ENCODE data around the gene KLHL13. TPM values are rescaled to one million over a fixed set of nuclear protein-coding genes. Genes with fewer than 3 reads are reported as not detected.
"Not testable (repeated sequence)": the region's sequence is repeated elsewhere in the genome, so short reads cannot be mapped to it uniquely, and the experiment has no call there.

Gene KLHL13, protein sequence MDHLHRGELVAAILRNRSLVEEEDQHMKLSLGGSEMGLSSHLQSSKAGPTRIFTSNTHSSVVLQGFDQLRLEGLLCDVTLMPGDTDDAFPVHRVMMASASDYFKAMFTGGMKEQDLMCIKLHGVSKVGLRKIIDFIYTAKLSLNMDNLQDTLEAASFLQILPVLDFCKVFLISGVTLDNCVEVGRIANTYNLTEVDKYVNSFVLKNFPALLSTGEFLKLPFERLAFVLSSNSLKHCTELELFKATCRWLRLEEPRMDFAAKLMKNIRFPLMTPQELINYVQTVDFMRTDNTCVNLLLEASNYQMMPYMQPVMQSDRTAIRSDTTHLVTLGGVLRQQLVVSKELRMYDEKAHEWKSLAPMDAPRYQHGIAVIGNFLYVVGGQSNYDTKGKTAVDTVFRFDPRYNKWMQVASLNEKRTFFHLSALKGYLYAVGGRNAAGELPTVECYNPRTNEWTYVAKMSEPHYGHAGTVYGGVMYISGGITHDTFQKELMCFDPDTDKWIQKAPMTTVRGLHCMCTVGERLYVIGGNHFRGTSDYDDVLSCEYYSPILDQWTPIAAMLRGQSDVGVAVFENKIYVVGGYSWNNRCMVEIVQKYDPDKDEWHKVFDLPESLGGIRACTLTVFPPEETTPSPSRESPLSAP
- under 0.01 and 1.7 TPM in 2 replicates for total RNA-seq

- peak; percentile 0 to 29 for DNase-seq (ENCODE audit: low read depth in 2 of 2)
Measured at GRCh38 chrX:118116713-118117550, at the start of gene KLHL13. Gene KLHL13, minus strand, starts transcription at chrX:118116810. Its CDS starts 88,337 bp downstream, at chrX:118028473.

- DNase-seq (ENCODE audit: low read depth in 2 of 2) = no peak
Measured at GRCh38 chrX:118164138-118164537, 47.5 kb upstream of the KLHL13 start.

DNA sequence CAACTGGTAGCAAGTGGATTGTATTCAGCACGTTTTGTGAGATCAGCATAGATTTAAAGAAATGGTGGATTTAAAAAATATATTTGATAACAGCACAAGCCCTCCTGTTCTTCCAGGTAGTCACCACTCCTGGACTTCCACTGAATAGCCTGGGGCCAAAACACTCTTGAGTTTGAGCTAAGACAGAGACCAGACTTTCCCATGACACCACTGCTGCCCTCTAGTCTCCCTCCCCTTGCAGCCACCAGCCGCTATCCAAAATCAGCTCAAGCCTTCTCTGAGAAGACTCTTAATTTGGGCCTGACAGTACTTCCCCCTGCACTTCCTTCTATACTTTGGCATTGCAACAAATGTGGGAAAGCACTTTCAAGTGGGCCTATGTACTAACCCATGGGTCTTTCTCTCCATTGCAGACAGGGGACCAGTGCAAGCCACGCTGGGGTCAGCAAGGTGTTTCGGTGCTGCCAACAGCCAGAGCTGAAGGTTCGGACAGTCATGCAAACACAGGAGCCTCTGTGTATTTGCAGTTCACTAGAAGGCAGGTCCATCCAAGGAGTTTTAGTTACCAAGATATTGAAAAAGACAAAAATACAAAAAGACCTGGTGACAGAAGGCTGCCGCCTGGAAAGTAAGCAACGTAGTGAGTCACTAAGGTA lies 40.5 kb upstream of the KLHL13 start:
- DNase-seq (ENCODE audit: low read depth in 2 of 2) = no peak

- no peak for DNase-seq (ENCODE audit: low read depth in 2 of 2)
Measured at GRCh38 chrX:118156254-118156952, 39.8 kb upstream of the KLHL13 start.

DNA sequence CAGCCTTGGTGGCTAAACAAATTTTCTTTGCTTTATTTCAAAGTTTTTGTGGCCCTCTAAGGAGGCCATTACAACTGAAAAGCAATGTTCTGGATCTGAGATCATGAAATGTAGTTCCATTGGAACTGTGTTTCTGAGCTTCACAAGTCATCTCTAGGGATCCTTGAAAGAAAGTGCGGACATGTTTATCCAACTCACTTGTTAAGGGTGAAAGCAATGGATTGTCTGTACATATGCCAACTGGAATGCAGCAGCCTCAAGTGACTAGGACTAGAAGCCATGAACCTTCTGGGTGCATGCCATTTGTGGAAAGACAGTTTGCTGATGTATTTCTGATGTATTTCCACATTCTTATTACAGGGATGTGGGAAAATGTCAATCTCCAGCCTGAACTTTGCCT lies 36.7 kb upstream of the KLHL13 start:
- no peak for DNase-seq (ENCODE audit: low read depth in 2 of 2)

- no peak for DNase-seq (ENCODE audit: low read depth in 2 of 2)
Measured at GRCh38 chrX:118152721-118153120, 36.1 kb upstream of the KLHL13 start.

DNA sequence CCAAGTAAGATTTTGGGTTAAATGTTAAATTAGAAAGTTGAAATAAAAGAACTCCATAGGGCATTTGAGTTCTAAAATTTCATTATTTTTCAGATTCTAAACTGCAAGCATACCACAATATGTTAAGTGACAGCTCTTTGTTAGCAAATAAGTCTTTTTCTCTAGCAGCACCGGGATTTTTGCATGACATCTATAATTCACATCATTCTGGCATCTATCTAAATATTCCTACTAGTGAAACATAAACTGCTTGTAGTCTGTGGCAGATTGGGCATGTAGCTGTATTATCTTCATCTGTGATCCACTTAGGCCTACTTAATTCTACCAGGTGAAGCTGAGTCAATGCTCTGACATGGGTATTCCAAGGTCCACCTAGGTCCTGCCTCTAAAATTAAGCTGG lies 32.1 kb upstream of the KLHL13 start:
- DNase-seq (ENCODE audit: low read depth in 2 of 2) = no peak

DNA sequence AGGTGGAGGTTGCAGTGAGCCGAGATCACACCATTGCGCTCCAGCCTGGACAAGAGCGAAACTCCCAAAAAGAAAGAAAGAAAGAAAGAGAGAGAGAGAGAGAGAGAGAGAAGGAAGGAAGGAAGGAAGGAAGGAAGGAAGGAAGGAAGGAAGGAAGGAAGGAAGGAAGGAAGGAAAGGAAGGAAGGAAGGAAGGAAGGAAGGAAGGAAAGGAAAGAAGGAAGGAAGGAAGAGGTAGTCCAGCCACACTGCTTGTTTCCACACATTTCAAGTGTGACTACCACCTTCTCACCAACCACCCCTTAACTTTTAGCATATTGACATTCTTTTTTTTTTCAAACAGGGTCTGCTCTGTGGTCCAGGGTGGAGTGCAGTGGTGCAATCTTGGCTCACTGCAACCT lies 31.2 kb upstream of the KLHL13 start:
- not testable (repeated sequence) for DNase-seq (ENCODE audit: low read depth in 2 of 2)

DNA sequence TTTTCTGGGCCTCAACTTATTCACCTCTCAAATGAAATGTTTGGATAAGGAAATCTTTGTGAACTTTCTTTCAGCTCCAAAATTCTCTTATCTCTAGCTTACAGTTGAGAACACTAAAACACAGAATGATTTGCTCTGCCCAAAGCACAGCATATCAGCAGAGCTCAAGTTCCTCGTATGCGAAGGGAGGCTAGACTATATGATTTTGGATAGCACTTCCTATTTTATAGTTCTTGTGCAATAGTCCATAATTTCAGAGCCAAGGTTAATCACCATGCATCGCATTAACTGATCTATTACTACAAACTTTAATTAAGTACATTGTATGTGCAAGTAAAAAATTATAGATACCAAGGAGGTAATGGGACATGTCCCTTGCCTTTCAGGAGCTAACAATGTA lies 27.0 kb upstream of the KLHL13 start:
- no peak for DNase-seq (ENCODE audit: low read depth in 2 of 2)

DNA sequence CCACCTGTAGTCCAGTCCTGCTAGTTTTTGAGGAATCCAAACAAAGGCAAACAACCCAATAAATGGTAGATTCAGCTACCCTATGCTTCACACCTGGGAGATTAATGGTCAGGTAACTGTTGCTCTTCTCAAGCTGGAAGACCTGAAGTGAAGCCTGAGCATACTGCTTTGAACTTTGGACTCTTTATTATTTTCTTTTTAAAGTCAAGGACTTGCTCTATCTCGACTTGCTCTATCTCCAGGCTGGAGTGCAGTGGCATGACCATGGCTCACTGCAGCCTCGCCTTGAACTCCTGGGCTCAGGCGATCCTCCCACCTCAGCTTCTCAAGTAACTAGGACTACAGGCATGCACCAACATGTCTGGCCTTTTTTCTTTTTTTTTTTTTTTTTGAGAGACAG lies 14.7 kb upstream of the KLHL13 start:
- DNase-seq (ENCODE audit: low read depth in 2 of 2) = no peak

DNA sequence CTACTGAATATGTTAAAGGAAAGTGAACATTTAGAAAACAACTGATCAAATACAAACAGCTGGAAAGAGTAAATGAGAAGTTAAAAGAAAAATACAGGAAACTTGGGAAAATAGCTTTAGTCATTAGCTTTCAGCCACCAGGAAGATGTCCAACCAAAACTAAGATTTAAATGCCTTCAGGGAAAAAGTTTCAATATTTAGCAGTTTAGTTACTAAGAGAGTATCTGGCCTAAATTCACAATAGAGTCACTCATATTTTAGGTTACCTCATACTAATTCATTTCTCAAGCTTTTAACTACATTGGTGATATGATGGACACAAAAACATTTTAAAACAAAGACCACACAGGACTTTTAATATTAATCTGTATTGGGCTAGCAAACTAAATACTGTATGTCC lies 13.1 kb upstream of the KLHL13 start:
- no peak for DNase-seq (ENCODE audit: low read depth in 2 of 2)

DNA sequence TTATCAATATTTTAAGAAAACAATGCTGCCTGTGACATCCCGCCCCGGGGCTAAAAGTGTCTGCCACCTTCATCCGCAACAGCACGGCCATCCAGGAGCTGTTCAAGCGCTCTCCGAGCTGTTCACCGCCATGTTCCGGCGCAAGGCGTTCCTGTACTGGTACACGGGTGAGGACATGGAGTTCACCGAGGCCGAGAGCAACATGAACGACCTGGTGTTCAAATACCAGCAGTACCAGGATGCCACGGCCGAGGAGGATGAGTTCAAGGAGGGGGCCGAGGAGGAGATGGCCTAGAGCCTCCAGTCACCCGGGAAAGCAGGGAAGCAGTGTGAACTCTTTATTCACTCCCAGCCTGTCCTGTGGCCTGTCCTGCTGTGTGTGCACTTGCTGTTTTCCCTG lies 12.1 kb upstream of the KLHL13 start:
- no peak for DNase-seq (ENCODE audit: low read depth in 2 of 2)

DNA sequence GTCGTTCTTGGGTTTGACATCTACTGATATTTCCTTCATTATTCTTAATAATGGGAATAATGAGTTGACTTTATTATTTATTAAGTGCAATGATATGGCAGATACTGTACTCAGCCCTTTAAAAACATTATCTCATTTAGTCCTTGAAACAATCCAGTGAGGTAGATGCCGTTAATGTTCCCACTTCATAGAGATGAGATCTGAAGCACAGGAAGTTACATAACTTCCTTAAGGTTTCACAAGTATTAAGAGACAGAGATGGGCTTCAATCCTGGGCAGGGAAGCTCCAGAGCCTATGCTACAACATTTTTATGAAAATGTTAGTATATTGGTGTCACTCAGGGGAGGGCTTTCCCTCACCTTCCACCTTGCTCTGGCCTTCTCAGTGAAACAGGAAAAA lies 9.7 kb upstream of the KLHL13 start:
- no peak for DNase-seq (ENCODE audit: low read depth in 2 of 2)

- DNase-seq (ENCODE audit: low read depth in 2 of 2) = not testable (repeated sequence)
Measured at GRCh38 chrX:118124243-118124642, 7.6 kb upstream of the KLHL13 start.

DNA sequence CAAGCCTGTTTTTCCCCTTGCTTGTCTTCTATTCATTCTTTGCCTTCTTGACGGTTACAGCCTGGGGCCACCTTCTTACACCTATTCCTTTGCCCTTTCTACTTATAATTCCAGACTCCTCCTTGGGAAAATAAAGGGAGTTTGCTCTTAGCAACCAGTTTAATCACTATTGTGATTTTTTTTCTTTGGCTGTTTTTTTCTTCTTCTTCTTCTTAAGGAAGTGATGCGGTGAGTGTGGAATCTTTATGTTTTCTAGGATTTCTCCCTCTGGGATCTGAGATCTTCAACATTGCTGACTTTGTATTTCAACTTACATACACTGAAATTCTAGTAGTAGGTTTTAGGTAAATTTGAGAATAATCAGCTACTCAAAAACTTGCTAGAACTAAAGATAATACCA lies 1.1 kb upstream of the KLHL13 start:
- DNase-seq (ENCODE audit: low read depth in 2 of 2) = no peak

- peak in 1 of 2 donors; percentile 0 for DNase-seq (ENCODE audit: low read depth in 2 of 2)
Measured at GRCh38 chrX:118115953-118116712, 477 bp downstream of the KLHL13 start.

DNA sequence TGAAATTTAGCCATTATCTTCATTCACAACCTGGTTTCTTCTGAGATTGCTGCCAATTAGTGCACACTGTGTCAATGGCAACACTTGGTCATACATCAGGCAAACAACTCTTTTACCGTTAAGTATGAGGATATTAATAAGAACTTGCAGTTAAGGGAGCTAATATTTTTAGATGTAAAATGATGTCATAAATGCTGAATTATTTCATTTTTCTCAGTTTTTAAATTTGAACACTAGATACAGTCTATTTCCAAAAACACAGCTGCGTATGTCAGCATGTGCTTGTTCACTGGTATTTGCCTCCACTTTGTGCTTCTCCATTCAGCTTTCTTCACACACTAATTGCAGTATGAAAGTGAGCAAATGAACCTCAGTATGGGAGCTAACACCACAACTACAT lies 1.6 kb downstream of the KLHL13 start:
- no peak for DNase-seq (ENCODE audit: low read depth in 2 of 2)

- DNase-seq (ENCODE audit: low read depth in 2 of 2) = no peak
Measured at GRCh38 chrX:118109065-118109464, 7.5 kb downstream of the KLHL13 start.

GRCh38 chrX:118108304-118108703 lies 8.3 kb downstream of the KLHL13 start:
- DNase-seq (ENCODE audit: low read depth in 2 of 2) = no peak

DNA sequence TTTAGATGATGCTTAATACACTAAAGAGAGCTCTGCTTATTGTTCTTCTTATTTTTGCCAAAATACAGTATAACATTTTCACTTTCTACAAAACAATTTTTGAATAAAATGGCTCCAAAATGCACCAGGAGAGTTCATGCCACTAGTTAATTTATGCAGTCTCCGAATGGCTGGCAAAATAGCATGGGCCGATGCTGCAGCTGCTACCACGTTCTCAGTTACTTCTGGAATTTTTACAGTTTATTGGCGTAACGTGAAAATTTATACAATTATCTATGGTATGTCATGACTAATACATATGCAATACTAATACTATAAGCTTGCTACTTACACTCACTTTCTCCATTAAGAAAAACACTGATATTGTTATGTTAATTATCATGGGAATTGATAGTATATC lies 16.5 kb downstream of the KLHL13 start:
- no peak for DNase-seq (ENCODE audit: low read depth in 2 of 2)
